Measurements from ENCODE around the gene SLC47A1.
A peak's percentile ranks its signal among the peaks of the same experiment; 100 is the strongest.

The SLC47A1 gene

GRCh38 chr17:19555746-19556145, 22.1 kb downstream of the SLC47A1 start:
- H3K27me3 Mint-ChIP-seq, result peaks cover 26 to 53% of the 10 kb centered on the region in 2 donors
- H3K36me3 Mint-ChIP-seq, result no peaks in the 10 kb centered on the region
- H3K4me1 Mint-ChIP-seq, result no peaks in the 10 kb centered on the region
- H3K9me3 Mint-ChIP-seq, result peaks cover 3 to 5% of the 10 kb centered on the region in 2 donors
- H3K27ac Mint-ChIP-seq, result no peak overlapping the region
- H3K4me3 Mint-ChIP-seq, result no peak overlapping the region
- ATAC-seq (replicated peaks) (no peak), DNase-seq (no peak)

- Mint-ChIP-seq H3K27me3 (peaks cover 19 to 56% of the 10 kb centered on the region in 2 donors), H3K36me3 (no peaks in the 10 kb centered on the region), H3K4me3 (no peak overlapping the region), H3K27ac (no peak overlapping the region), H3K4me1 (no peaks in the 10 kb centered on the region), H3K9me3 (peaks cover 3 to 5% of the 10 kb centered on the region in 2 donors)
- no peak for ATAC-seq (replicated peaks)
- no peak for DNase-seq
Measured at GRCh38 chr17:19558946-19559345, 25.3 kb downstream of the SLC47A1 start.

- ATAC-seq (replicated peaks), result no peak
- no peak for DNase-seq
- Mint-ChIP-seq H3K27me3 (peaks cover 8 to 36% of the 10 kb centered on the region in 2 donors), H3K4me1 (no peaks in the 10 kb centered on the region), H3K4me3 (no peak overlapping the region), H3K9me3 (peaks cover 3 to 5% of the 10 kb centered on the region in 2 donors), H3K36me3 (no peaks in the 10 kb centered on the region), H3K27ac (no peak overlapping the region)
Measured at GRCh38 chr17:19561697-19562318, 28.2 kb downstream of the SLC47A1 start.

GRCh38 chr17:19565817-19566575, 32.3 kb downstream of the SLC47A1 start:
- H3K36me3 Mint-ChIP-seq, result no peaks in the 10 kb centered on the region
- peaks cover 4 to 17% of the 10 kb centered on the region in 2 donors for H3K27me3 Mint-ChIP-seq
- no peaks in the 10 kb centered on the region for H3K9me3 Mint-ChIP-seq
- no peak overlapping the region for H3K27ac Mint-ChIP-seq
- peaks cover 12 to 21% of the 10 kb centered on the region in 2 donors for H3K4me1 Mint-ChIP-seq
- no peak for DNase-seq
- ATAC-seq (replicated peaks), result no peak
- H3K4me3 Mint-ChIP-seq, result no peak overlapping the region

- H3K4me3 Mint-ChIP-seq, result no peak overlapping the region
- DNase-seq (no peak), ATAC-seq (replicated peaks) (no peak)
- peaks cover 4 to 5% of the 10 kb centered on the region in 2 donors for H3K27me3 Mint-ChIP-seq
- H3K4me1 Mint-ChIP-seq, result peaks cover 12 to 21% of the 10 kb centered on the region in 2 donors
- no peak overlapping the region for H3K27ac Mint-ChIP-seq
- no peaks in the 10 kb centered on the region for H3K36me3 Mint-ChIP-seq
- no peaks in the 10 kb centered on the region for H3K9me3 Mint-ChIP-seq
Measured at GRCh38 chr17:19567216-19568015, 33.8 kb downstream of the SLC47A1 start.

- H3K36me3 Mint-ChIP-seq, result no peaks in the 10 kb centered on the region
- H3K9me3 Mint-ChIP-seq, result no peaks in the 10 kb centered on the region
- DNase-seq, result no peak
- no peak overlapping the region for H3K4me3 Mint-ChIP-seq
- H3K27ac Mint-ChIP-seq, result no peak overlapping the region
- ATAC-seq (replicated peaks), result no peak
- H3K27me3 Mint-ChIP-seq, result peaks cover 0 to 4% of the 10 kb centered on the region in 2 donors
- H3K4me1 Mint-ChIP-seq, result peaks cover 12 to 21% of the 10 kb centered on the region in 2 donors
Measured at GRCh38 chr17:19568016-19568350, 34.3 kb downstream of the SLC47A1 start.

GRCh38 chr17:19569785-19570543, 36.3 kb downstream of the SLC47A1 start:
- H3K36me3 Mint-ChIP-seq, result no peaks in the 10 kb centered on the region
- peak overlapping the region; percentile 59 for H3K27ac Mint-ChIP-seq
- H3K27me3 Mint-ChIP-seq, result peaks cover 0 to 4% of the 10 kb centered on the region in 2 donors
- peaks cover 12 to 21% of the 10 kb centered on the region in 2 donors for H3K4me1 Mint-ChIP-seq
- ATAC-seq (replicated peaks), result peak; percentile 89 to 90
- no peak for DNase-seq
- no peak overlapping the region for H3K4me3 Mint-ChIP-seq
- no peaks in the 10 kb centered on the region for H3K9me3 Mint-ChIP-seq

GRCh38 chr17:19570544-19571062, 36.9 kb downstream of the SLC47A1 start:
- H3K9me3 Mint-ChIP-seq, result no peaks in the 10 kb centered on the region
- H3K4me1 Mint-ChIP-seq, result peaks cover 12 to 21% of the 10 kb centered on the region in 2 donors
- peaks cover 0 to 4% of the 10 kb centered on the region in 2 donors for H3K27me3 Mint-ChIP-seq
- no peak overlapping the region for H3K27ac Mint-ChIP-seq
- no peaks in the 10 kb centered on the region for H3K36me3 Mint-ChIP-seq
- ATAC-seq (replicated peaks), result no peak
- DNase-seq, result no peak
- H3K4me3 Mint-ChIP-seq, result no peak overlapping the region

GRCh38 chr17:19573075-19573474, 39.4 kb downstream of the SLC47A1 start:
- Mint-ChIP-seq H3K4me3 (no peak overlapping the region), H3K4me1 (peaks cover 12 to 21% of the 10 kb centered on the region in 2 donors), H3K27ac (no peak overlapping the region), H3K36me3 (no peaks in the 10 kb centered on the region), H3K27me3 (peaks cover 5 to 8% of the 10 kb centered on the region in 2 donors), H3K9me3 (no peaks in the 10 kb centered on the region)
- no peak for ATAC-seq (replicated peaks)
- no peak for DNase-seq

GRCh38 chr17:19574956-19575355, 41.3 kb downstream of the SLC47A1 start:
- peaks cover 9 to 26% of the 10 kb centered on the region in 2 donors for H3K27me3 Mint-ChIP-seq
- H3K4me3 Mint-ChIP-seq, result no peak overlapping the region
- no peak overlapping the region for H3K27ac Mint-ChIP-seq
- no peak for ATAC-seq (replicated peaks)
- H3K9me3 Mint-ChIP-seq, result no peaks in the 10 kb centered on the region
- peaks cover 0 to 2% of the 10 kb centered on the region in 2 donors for H3K36me3 Mint-ChIP-seq
- DNase-seq, result no peak
- H3K4me1 Mint-ChIP-seq, result peaks cover 6 to 8% of the 10 kb centered on the region in 2 donors

GRCh38 chr17:19578545-19578944, 44.9 kb downstream of the SLC47A1 start:
- peaks cover 30 to 61% of the 10 kb centered on the region in 2 donors for H3K27me3 Mint-ChIP-seq
- H3K9me3 Mint-ChIP-seq, result no peaks in the 10 kb centered on the region
- H3K4me3 Mint-ChIP-seq, result no peak overlapping the region
- DNase-seq (no peak), ATAC-seq (replicated peaks) (no peak)
- H3K36me3 Mint-ChIP-seq, result peaks cover 0 to 2% of the 10 kb centered on the region in 2 donors
- H3K4me1 Mint-ChIP-seq, result peaks cover 0 to 2% of the 10 kb centered on the region in 2 donors
- H3K27ac Mint-ChIP-seq, result no peak overlapping the region

GRCh38 chr17:19579192-19579761, 45.6 kb downstream of the SLC47A1 start:
- peaks cover 30 to 61% of the 10 kb centered on the region in 2 donors for H3K27me3 Mint-ChIP-seq

GRCh38 chr17:19579867-19580565, 46.4 kb downstream of the SLC47A1 start:
- H3K36me3 Mint-ChIP-seq, result peaks cover 0 to 2% of the 10 kb centered on the region in 2 donors
- no peak overlapping the region for H3K27ac Mint-ChIP-seq
- peak; percentile 27 to 44 for ATAC-seq (replicated peaks)

More at GRCh38 chr17:19579192-19579761, 45.6 kb downstream of the SLC47A1 start:
- Mint-ChIP-seq H3K36me3 (peaks cover 0 to 2% of the 10 kb centered on the region in 2 donors), H3K9me3 (no peaks in the 10 kb centered on the region), H3K27ac (no peak overlapping the region), H3K4me1 (peaks cover 0 to 2% of the 10 kb centered on the region in 2 donors), H3K4me3 (peak overlapping the region in 1 of 2 donors; percentile 14)
- DNase-seq (no peak), ATAC-seq (replicated peaks) (no peak)

More at GRCh38 chr17:19579867-19580565, 46.4 kb downstream of the SLC47A1 start:
- H3K4me1 Mint-ChIP-seq, result peaks cover 0 to 2% of the 10 kb centered on the region in 2 donors
- no peaks in the 10 kb centered on the region for H3K9me3 Mint-ChIP-seq
- H3K4me3 Mint-ChIP-seq, result peak overlapping the region; percentile 66 to 75
- no peak for DNase-seq
- peaks cover 30 to 62% of the 10 kb centered on the region in 2 donors for H3K27me3 Mint-ChIP-seq

Data from stimulated activated naive B cell treated with anti-CD40 and anti-IgM and Interleukin-4, amounts not matched to agents 10 μg/mL and 1 μg/mL and 100 μg/mL, for 72 hours (primary cell).